ENCODE results near the gene ITPRIPL2.

- TF ChIP-seq CTCF (conservative IDR thresholded peaks at IDR 0.05; ENCODE audit: low read length) (no peak), EZH2phosphoT487 (IDR thresholded peaks at IDR 0.05; ENCODE audit: borderline replicate concordance, low read depth, low read length) (no peak)
Observed at GRCh38 chr16:19109288-19109664, 4.5 kb upstream of the ITPRIPL2 start.

Measured in OCI-LY7 (cell line).